H1 (cell line): Measurements from ENCODE around the gene SLC25A24. TPM values are rescaled to one million over a fixed set of nuclear protein-coding genes. Genes with fewer than 3 reads are reported as not detected.
"Not testable (repeated sequence)": the region's sequence is repeated elsewhere in the genome, so short reads cannot be mapped to it uniquely, and the experiment has no call there.

Source experiments
- CTCF ChIA-PET: fragments of 300-600 bp; sonication (Branson Sonifier 250); formaldehyde crosslinking; loops from one replicate; lab custom pipeline; 2021; ENCODE audit not compliant: partially characterized antibody; lab: Charles Lee
- POLR2A ChIA-PET: fragments of 300-600 bp; sonication (Branson Sonifier 250); formaldehyde crosslinking; loops from one replicate; lab custom pipeline; 2021; ENCODE audit warnings: inconsistent platforms; ENCODE audit not compliant: partially characterized antibody; lab: Charles Lee
- DNase-seq, 2 experiments: peaks; one replicate each; pipeline versions ENCODE4 v3.0.0 to v3.0.0-alpha.2; 2010 to 2022; ENCODE audit warnings: low spot score in 2 of 2, low read depth in 1 of 2, mixed read lengths in 1 of 2
- FAIRE-seq: peaks from 2 replicates; lab custom pipeline; 2011; peaks lifted over from hg19 to GRCh38; lab: Jason Lieb, UNC
- H2AFZ ChIP-seq: 2 replicates; pipeline ENCODE4 v1.8.1; 2012; ENCODE audit warnings: low read length, inconsistent platforms
- H2AK5ac ChIP-seq: 2 replicates; pipeline ENCODE4 v1.6.1; 2013; ENCODE audit warnings: low read depth, low read length
- H2BK120ac ChIP-seq: replicated peaks from 2 replicates; pipeline ENCODE3; 2013; ENCODE audit warnings: low read depth, low read length, inconsistent platforms
- H2BK12ac ChIP-seq: 2 replicates; pipeline ENCODE4 v1.6.1; 2013; ENCODE audit warnings: low read depth, low read length
- H2BK15ac ChIP-seq: 2 replicates; pipeline ENCODE4 v1.6.1; 2013; ENCODE audit warnings: low read length
- H2BK20ac ChIP-seq: 2 replicates; pipeline ENCODE4 v1.6.1; 2013; ENCODE audit warnings: low read length
- H2BK5ac ChIP-seq: 2 replicates; pipeline ENCODE4 v1.6.1; 2013; ENCODE audit warnings: low read depth, low read length
- H3K14ac ChIP-seq: 2 replicates; pipeline ENCODE4 v1.6.1; 2013; ENCODE audit warnings: inconsistent platforms; ENCODE audit not compliant: insufficient read length
- H3K18ac ChIP-seq: 2 replicates; pipeline ENCODE4 v1.6.1; 2013; ENCODE audit warnings: low read length; ENCODE audit errors: extremely low read depth
- H3K23ac ChIP-seq: 2 replicates; pipeline ENCODE4 v1.6.1; 2013; ENCODE audit warnings: inconsistent platforms; ENCODE audit not compliant: insufficient read length
- H3K23me2 ChIP-seq: 2 replicates; pipeline ENCODE4 v1.6.1; 2013; ENCODE audit warnings: low read depth, low read length
- H3K27ac ChIP-seq: 2 replicates; pipeline ENCODE4 v1.6.1; 2011; ENCODE audit warnings: low read depth, low read length, inconsistent platforms
- H3K27me3 ChIP-seq, 4 experiments: replicated peaks in 1 of 4; 1 replicate in 1 of 4; 2 replicates in 3 of 4; pipeline versions ENCODE4 v1.6.1 to v1.8.1; 2011 to 2013; ENCODE audit warnings: low read length in 3 of 4, mild to moderate bottlenecking in 3 of 4, inconsistent platforms in 2 of 4, mixed read lengths in 2 of 4, moderate library complexity in 1 of 4; ENCODE audit not compliant: control insufficient read depth in 3 of 4, insufficient read depth in 3 of 4; ENCODE audit errors: extremely low read depth in 1 of 4
- H3K36me3 ChIP-seq, 4 experiments: 2 replicates each; pipeline versions ENCODE4 v1.6.1 to v1.8.1; 2011 to 2013; ENCODE audit warnings: mild to moderate bottlenecking in 4 of 4, low read length in 3 of 4, moderate library complexity in 2 of 4, control low read depth in 1 of 4, inconsistent platforms in 1 of 4; ENCODE audit not compliant: insufficient read depth in 4 of 4, control insufficient read depth in 2 of 4
- H3K4ac ChIP-seq: replicated peaks from 2 replicates; pipeline ENCODE3; 2013; ENCODE audit warnings: low read length, low read depth, mixed read lengths, inconsistent platforms; ENCODE audit not compliant: insufficient read length
- H3K4me1 ChIP-seq, 4 experiments: replicated peaks in 1 of 4; 1 replicate in 1 of 4; 2 replicates in 3 of 4; pipeline versions ENCODE4 v1.6.1 to v1.8.1; 2011 to 2013; ENCODE audit warnings: low read length in 3 of 4, inconsistent platforms in 2 of 4, mixed read lengths in 1 of 4; ENCODE audit not compliant: insufficient read depth in 4 of 4, control insufficient read depth in 3 of 4
- H3K4me2 ChIP-seq, 2 experiments: 2 replicates each; pipeline versions ENCODE4 v1.6.1 to v1.8.1; 2011 to 2013; ENCODE audit warnings: low read depth in 2 of 2, low read length in 2 of 2, control low read depth in 1 of 2, inconsistent platforms in 1 of 2, mild to moderate bottlenecking in 1 of 2; ENCODE audit not compliant: insufficient read depth in 1 of 2
- H3K4me3 ChIP-seq, 4 experiments: fragments of 200-600, 300-600 bp in 1 of 4; sonication (generic), shearing (Covaris generic), sonication (Bioruptor Twin) in 1 of 4; 2 replicates each; pipeline versions ENCODE4 v1.5.1 to v1.8.1; 2011 to 2016; ENCODE audit warnings: low read length in 4 of 4, low read depth in 3 of 4, control low read depth in 2 of 4, inconsistent platforms in 2 of 4, mild to moderate bottlenecking in 2 of 4, mixed read lengths in 1 of 4, moderate library complexity in 1 of 4; ENCODE audit not compliant: insufficient read depth in 2 of 4; ENCODE audit errors: extremely low read depth in 1 of 4
- H3K56ac ChIP-seq: replicated peaks from 2 replicates; pipeline ENCODE3; 2013; ENCODE audit warnings: low read depth, mild to moderate bottlenecking, mixed read lengths, low read length, inconsistent platforms; ENCODE audit not compliant: insufficient read length
- H3K79me1 ChIP-seq: 2 replicates; pipeline ENCODE4 v1.6.1; 2013; ENCODE audit warnings: low read depth, low read length, control low read depth
- H3K79me2 ChIP-seq, 2 experiments: 2 replicates each; pipeline versions ENCODE4 v1.6.1 to v1.8.1; 2012 to 2013; ENCODE audit warnings: low read length in 2 of 2, mild to moderate bottlenecking in 2 of 2, inconsistent platforms in 1 of 2; ENCODE audit not compliant: insufficient read depth in 2 of 2, control insufficient read depth in 1 of 2
- H3K9ac ChIP-seq, 4 experiments: replicated peaks in 1 of 4; 1 replicate in 1 of 4; 2 replicates in 3 of 4; pipeline versions ENCODE4 v1.6.1 to v1.8.1; 2011 to 2013; ENCODE audit warnings: low read depth in 3 of 4, low read length in 3 of 4, control low read depth in 2 of 4, mild to moderate bottlenecking in 2 of 4, moderate library complexity in 2 of 4, inconsistent platforms in 1 of 4; ENCODE audit errors: extremely low read depth in 1 of 4
- H3K9me3 ChIP-seq, 2 experiments: 2 replicates each; pipeline versions ENCODE4 v1.6.1 to v1.8.1; 2012 to 2013; ENCODE audit warnings: mild to moderate bottlenecking in 2 of 2, moderate library complexity in 2 of 2, control low read depth in 1 of 2, inconsistent platforms in 1 of 2, low read depth in 1 of 2, low read length in 1 of 2, mixed read lengths in 1 of 2; ENCODE audit not compliant: insufficient read depth in 2 of 2
- H4K20me1 ChIP-seq, 2 experiments: replicated peaks in 1 of 2; 2 replicates each; pipeline versions ENCODE3 to v1.8.1; 2011 to 2013; ENCODE audit warnings: inconsistent platforms in 2 of 2, low read length in 2 of 2, mild to moderate bottlenecking in 1 of 2; ENCODE audit not compliant: insufficient read depth in 2 of 2, control insufficient read depth in 1 of 2
- H4K5ac ChIP-seq: 2 replicates; pipeline ENCODE4 v1.6.1; 2013; ENCODE audit warnings: low read length, low read depth, mixed read lengths, inconsistent platforms; ENCODE audit not compliant: insufficient read length
- H4K8ac ChIP-seq: 2 replicates; pipeline ENCODE4 v1.8.0; 2013; ENCODE audit warnings: mild to moderate bottlenecking, moderate library complexity, low read length, inconsistent platforms; ENCODE audit not compliant: insufficient read depth; ENCODE audit errors: extremely low read depth
- H4K91ac ChIP-seq: replicated peaks from 2 replicates; pipeline ENCODE3; 2013; ENCODE audit warnings: low read length, mixed read lengths, inconsistent platforms; ENCODE audit not compliant: insufficient read length
- POU5F1 ChIP-seq: IDR thresholded peaks from 2 replicates; pipeline ENCODE4 v1.6.1; 2011; ENCODE audit warnings: low read depth, mild to moderate bottlenecking, low read length, moderate library complexity
- RNF2 ChIP-seq: fragments of 200-900, 300-1000 bp; sonication (generic); IDR thresholded peaks from 2 replicates; pipeline ENCODE4 v1.7.1; 2016; ENCODE audit warnings: borderline replicate concordance, low read depth, mild to moderate bottlenecking, antibody characterized with exemption, low read length; ENCODE audit not compliant: poor library complexity, severe bottlenecking; ENCODE audit errors: missing control alignments
- WGBS, 2 experiments: shearing (Covaris generic) in 1 of 2; methylation state at CpG; one replicate each; pipeline versions ENCODE4 v1.1.6 to v1.1.7; 2013 to 2015; ENCODE audit warnings: low lambda C conversion rate in 2 of 2, mixed read lengths in 2 of 2, inconsistent platforms in 1 of 2, low coverage in 1 of 2, missing lambda C conversion rate in 1 of 2; ENCODE audit not compliant: insufficient replicate concordance in 2 of 2, insufficient coverage in 1 of 2, insufficient read length in 1 of 2; ENCODE audit errors: extremely low coverage in 1 of 2, missing lambda C conversion rate in 1 of 2; 5-methylcytosine and 5-hydroxymethylcytosine counted together
- polyA plus RNA-seq, 7 experiments: library from polyadenylated mRNA; depleted of rRNA in 3 of 7; stranded (reverse) in 5 of 7; unstranded in 2 of 7; fragments of >200 nt in 5 of 7; fragments of 200-250 nt in 2 of 7; gene quantifications; 1 replicate in 5 of 7; 2 replicates in 1 of 7; 4 replicates in 1 of 7; pipeline versions ENCODE4 v1.2.1 to v1.2.3, GENCODE V29; 2011 to 2013; ENCODE audit warnings: missing spikeins in 2 of 7, mixed read lengths in 2 of 7
- total RNA-seq: library from RNA; stranded (reverse); fragmentation: NEBNext Ultra II Directional; extraction: Animal tissue kit (Norgen Biotek cat#: 25700); gene quantifications from 2 replicates; pipeline ENCODE4 v1.2.1, GENCODE V29; 2021
- TF ChIP-seq, protein P1 (sequence below): IDR thresholded peaks from 2 replicates; pipeline ENCODE4 v1.6.1; 2012; ENCODE audit warnings: low read length, inconsistent platforms
- TF ChIP-seq, protein P2 (sequence below): IDR thresholded peaks from 2 replicates; pipeline ENCODE4 v1.6.1; 2011; ENCODE audit warnings: low read depth, mild to moderate bottlenecking, low read length; ENCODE audit not compliant: insufficient read depth

SLC25A24 gene
- total and polyA plus RNA-seq, 2 of the 8 experiments (the other 6 are each of a cell fraction or from before 2014, with no cell fraction given), result 13.6 to 40.6 TPM

DNA sequence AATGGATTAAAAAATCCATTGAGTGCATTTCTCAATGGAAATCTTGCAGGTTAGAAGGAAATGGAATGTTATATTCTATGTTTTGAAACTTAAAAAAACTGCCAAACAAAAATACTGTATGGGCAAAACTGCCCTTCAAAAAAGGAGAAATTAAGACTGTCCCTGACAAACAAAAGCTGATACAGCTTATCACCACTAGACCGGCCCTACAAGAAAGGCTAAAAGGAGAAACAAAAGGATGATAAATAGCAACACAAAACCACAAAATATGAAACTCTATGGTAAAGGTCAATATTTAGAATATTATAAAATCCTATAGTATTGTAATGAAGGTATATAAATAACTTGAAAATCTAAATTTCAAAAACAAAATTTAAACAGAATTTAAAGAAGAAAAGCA, 60.0 kb downstream of the SLC25A24 start (continued):
- TF ChIP-seq, protein P1, sequence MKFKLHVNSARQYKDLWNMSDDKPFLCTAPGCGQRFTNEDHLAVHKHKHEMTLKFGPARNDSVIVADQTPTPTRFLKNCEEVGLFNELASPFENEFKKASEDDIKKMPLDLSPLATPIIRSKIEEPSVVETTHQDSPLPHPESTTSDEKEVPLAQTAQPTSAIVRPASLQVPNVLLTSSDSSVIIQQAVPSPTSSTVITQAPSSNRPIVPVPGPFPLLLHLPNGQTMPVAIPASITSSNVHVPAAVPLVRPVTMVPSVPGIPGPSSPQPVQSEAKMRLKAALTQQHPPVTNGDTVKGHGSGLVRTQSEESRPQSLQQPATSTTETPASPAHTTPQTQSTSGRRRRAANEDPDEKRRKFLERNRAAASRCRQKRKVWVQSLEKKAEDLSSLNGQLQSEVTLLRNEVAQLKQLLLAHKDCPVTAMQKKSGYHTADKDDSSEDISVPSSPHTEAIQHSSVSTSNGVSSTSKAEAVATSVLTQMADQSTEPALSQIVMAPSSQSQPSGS, result no peak
- TF ChIP-seq POU5F1 (no peak), RNF2 (no peak)
- TF ChIP-seq, protein P2, sequence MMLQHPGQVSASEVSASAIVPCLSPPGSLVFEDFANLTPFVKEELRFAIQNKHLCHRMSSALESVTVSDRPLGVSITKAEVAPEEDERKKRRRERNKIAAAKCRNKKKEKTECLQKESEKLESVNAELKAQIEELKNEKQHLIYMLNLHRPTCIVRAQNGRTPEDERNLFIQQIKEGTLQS, result no peak

DNA sequence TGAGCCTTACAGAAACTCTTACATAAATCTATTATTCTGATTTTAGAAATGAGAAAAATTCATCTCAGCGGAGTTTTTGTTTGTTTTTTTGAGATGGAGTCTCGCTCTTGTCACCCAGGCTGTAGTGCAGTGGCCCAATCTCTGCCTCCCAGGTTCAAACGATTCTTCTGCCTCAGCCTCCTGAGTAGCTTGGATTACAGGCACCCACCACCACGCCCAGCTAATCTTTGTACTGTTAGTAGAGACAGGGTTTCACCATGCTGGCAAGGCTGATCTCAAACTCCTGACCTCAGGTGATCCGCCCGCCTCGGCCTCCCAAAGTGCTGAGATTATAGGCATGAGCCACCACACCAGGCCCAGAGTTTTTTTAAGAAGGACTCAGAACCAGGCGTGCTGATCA, 60.6 kb downstream of the SLC25A24 start:
- H3K27me3 ChIP-seq, H3K4me3 ChIP-seq, H3K14ac ChIP-seq, H3K23ac ChIP-seq, H2BK15ac ChIP-seq, H2BK5ac ChIP-seq, H3K4me2 ChIP-seq, H2BK12ac ChIP-seq, H3K4ac ChIP-seq, H4K5ac ChIP-seq, H3K18ac ChIP-seq, FAIRE-seq, H3K56ac ChIP-seq, H3K9me3 ChIP-seq, H4K8ac ChIP-seq, H2BK20ac ChIP-seq, H4K20me1 ChIP-seq, H2AK5ac ChIP-seq, POLR2A ChIA-PET, H2AFZ ChIP-seq, H3K79me1 ChIP-seq, H4K91ac ChIP-seq, H3K4me1 ChIP-seq, H3K23me2 ChIP-seq, H2BK120ac ChIP-seq, H3K9ac ChIP-seq, H3K27ac ChIP-seq, DNase-seq, H3K79me2 ChIP-seq: not testable (repeated sequence)
- CTCF ChIA-PET, result interaction anchor here (2.7 kb wide), 1 partner anchor 14 kb away, joined by 8 read pairs; no protein-coding TSS in a partner anchor
- peaks cover 0 to 26% (median 8%) of the 10 kb centered on the region in 4 experiments; a peak in 4 of 8 replicates for H3K36me3 ChIP-seq
- WGBS, 2 experiments, result 92% methylated on average over 8 of the region's 8 CpGs; no CpG with 5 or more reads in 1 of the 2 experiments
